WERI-Rb-1 (cell line): ENCODE data around the gene OGDH.
"Not testable (repeated sequence)": the region's sequence is repeated elsewhere in the genome, so short reads cannot be mapped to it uniquely, and the experiment has no call there.

Experiments
- DNase-seq: peaks from one replicate; pipeline ENCODE4 v3.0.0-alpha.2; 2020
- H3K27ac ChIP-seq: fragments of 250-450 bp; sonication (Bioruptor Pico); 2 replicates; pipeline ENCODE4 v1.5.1; 2020; ENCODE audit warnings: mild to moderate bottlenecking, moderate library complexity
- H3K27me3 ChIP-seq: fragments of 250-450 bp; sonication (Bioruptor Pico); 2 replicates; pipeline ENCODE4 v1.5.1; 2021; ENCODE audit warnings: mild to moderate bottlenecking, low read depth, moderate library complexity; ENCODE audit not compliant: insufficient read depth, severe bottlenecking
- H3K36me3 ChIP-seq: fragments of 250-450 bp; sonication (Bioruptor Pico); 2 replicates; pipeline ENCODE4 v1.5.1; 2020; ENCODE audit warnings: mild to moderate bottlenecking, moderate library complexity
- H3K4me3 ChIP-seq: 2 replicates; pipeline ENCODE4 v1.5.1; 2011; ENCODE audit warnings: low read depth, mild to moderate bottlenecking, control low read depth, low read length
- H3K9me3 ChIP-seq: fragments of 250-450 bp; sonication (Bioruptor Pico); 2 replicates; pipeline ENCODE4 v1.5.1; 2021; ENCODE audit warnings: mild to moderate bottlenecking, moderate library complexity; ENCODE audit not compliant: severe bottlenecking
- CTCF ChIP-seq: IDR thresholded peaks from 2 replicates; pipeline ENCODE4 v1.5.1; 2011; ENCODE audit warnings: low read depth, mild to moderate bottlenecking, control low read depth, inconsistent platforms, low read length

The OGDH gene

DNA sequence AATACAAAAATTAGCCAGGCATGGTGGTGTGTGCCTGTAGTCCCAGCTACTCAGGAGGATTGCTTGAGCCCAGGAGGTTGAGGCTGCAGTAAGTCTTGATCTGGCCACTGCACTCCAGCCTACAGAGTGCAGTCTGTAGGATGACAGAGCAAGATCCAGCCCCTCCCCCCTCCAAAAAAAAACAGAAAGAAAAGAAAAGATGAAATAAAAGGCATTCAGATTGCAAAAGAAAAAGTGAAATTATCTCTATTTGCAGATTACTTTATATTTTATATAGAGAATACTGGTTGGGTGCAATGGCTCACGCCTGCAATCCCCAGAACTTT is 121.5 kb downstream of the OGDH start:
- no peaks in the 10 kb centered on the region for H3K27me3 ChIP-seq
- no peak overlapping the region for H3K4me3 ChIP-seq
- DNase-seq = no peak
- no peaks in the 10 kb centered on the region for H3K36me3 ChIP-seq
- no peaks in the 10 kb centered on the region for H3K9me3 ChIP-seq
- TF ChIP-seq CTCF = no peak
- H3K27ac ChIP-seq = no peak overlapping the region

DNA sequence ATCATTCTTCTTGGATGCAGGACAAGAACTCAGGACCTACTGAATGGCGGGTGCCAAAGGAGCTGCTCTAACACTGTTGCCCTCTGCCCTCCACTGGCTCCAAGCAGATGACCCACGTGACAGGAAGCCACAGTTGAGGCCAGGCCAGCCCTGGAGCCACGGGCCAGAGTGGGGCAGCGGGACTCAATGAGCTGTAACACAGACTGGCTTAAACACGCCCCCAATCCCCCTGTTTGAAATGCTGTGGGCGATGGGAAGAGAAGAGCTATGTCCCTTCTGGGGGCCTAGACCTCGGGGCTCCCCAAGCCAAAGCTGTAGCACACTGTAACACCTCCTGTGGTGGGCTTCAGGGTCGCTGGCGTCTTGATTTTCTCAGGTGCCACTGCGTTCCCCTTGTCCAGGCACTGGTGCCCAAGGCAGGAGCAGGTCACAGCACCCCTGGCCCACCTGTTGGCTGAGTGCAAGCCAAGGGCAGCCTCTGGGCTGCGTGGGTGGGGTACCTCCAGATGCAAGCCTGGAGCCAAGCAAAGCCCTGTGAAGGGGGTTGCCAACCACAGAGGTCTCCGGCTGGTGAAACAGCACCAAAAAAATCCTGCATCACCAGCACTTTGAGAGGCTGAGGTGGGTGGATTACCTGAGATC is 123.6 kb downstream of the OGDH start:
- DNase-seq = no peak
- Histone ChIP-seq H3K27me3 (no peaks in the 10 kb centered on the region), H3K4me3 (no peak overlapping the region), H3K27ac (no peak overlapping the region), H3K36me3 (no peaks in the 10 kb centered on the region), H3K9me3 (no peaks in the 10 kb centered on the region)
- no peak for TF ChIP-seq CTCF

DNA sequence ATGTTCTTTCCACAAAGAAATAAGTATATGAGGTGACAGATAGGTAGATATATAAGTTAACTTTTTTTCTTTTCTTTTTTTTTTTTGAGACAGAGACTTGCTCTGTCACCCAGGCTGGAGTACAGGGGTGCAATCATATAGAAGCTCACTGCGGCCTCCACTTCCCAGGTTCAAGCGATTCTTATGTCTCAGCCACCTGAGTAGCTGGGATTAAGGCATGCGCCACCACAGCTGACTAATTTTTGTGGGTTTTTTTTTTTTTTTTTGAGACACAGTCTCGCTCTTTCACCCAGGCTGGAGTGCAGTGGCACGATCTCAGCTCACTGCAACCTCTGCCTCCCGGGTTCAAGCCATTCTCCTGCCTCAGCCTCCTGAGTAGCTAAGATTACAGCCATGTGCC is 126.5 kb downstream of the OGDH start:
- not testable (repeated sequence) for H3K4me3 ChIP-seq, H3K27me3 ChIP-seq, DNase-seq, H3K27ac ChIP-seq, H3K36me3 ChIP-seq, H3K9me3 ChIP-seq

- TF ChIP-seq CTCF = no peak
- no peak for DNase-seq
- no peak overlapping the region for H3K27ac ChIP-seq
Measured at GRCh38 chr7:44733708-44734481, 127.5 kb downstream of the OGDH start.

GRCh38 chr7:44735403-44736165 is 129.2 kb downstream of the OGDH start:
- no peaks in the 10 kb centered on the region for H3K9me3 ChIP-seq
- H3K27me3 ChIP-seq = no peaks in the 10 kb centered on the region
- H3K36me3 ChIP-seq = no peaks in the 10 kb centered on the region
- H3K27ac ChIP-seq = no peak overlapping the region
- no peak for TF ChIP-seq CTCF
- DNase-seq = no peak
- no peak overlapping the region for H3K4me3 ChIP-seq

More at GRCh38 chr7:44733708-44734481, 127.5 kb downstream of the OGDH start:
- Histone ChIP-seq H3K9me3 (no peaks in the 10 kb centered on the region), H3K4me3 (no peak overlapping the region), H3K27me3 (no peaks in the 10 kb centered on the region), H3K36me3 (no peaks in the 10 kb centered on the region)

DNA sequence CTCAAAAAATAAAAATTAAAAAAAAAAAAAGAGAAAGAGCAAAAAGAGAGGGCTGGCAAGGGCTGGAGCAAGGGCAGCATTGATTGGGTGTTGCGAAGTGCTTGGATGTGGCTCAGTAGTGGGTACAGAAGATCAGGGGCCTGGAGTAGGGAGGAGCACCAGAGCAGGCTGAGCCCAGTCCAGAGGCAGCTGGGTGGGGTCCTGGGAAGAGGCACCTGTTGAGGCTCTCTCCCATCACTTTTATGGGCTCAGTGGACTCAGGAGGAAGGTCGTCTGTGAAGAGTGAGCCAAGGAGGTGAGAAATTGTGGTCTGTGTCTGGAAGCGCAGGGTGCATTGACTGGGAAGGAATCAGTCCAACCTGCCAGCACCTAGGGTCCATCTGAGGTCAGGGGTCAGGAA is 130.5 kb downstream of the OGDH start:
- no peak for DNase-seq
- no peaks in the 10 kb centered on the region for H3K36me3 ChIP-seq
- H3K4me3 ChIP-seq = no peak overlapping the region
- no peak overlapping the region for H3K27ac ChIP-seq
- H3K9me3 ChIP-seq = no peaks in the 10 kb centered on the region
- TF ChIP-seq CTCF = no peak
- H3K27me3 ChIP-seq = no peaks in the 10 kb centered on the region
